HepG2 (cell line): Measurements from ENCODE around the gene GPR155. TPM values are rescaled to one million over a fixed set of nuclear protein-coding genes. Genes with fewer than 3 reads are reported as not detected.
A peak's percentile ranks its signal among the peaks of the same experiment; 100 is the strongest.

ENCODE experiments used
- ATAC-seq: fragments of 200-7000 bp; cut with Tn5 transposase; 3 replicates; pipeline ENCODE4 v1.9.1; 2020; ENCODE audit warnings: mild to moderate bottlenecking, moderate library complexity
- BruUV-seq: library from RNA; stranded (reverse); fragments of 400-500 nt; replicated peaks from 2 replicates; lab custom pipeline; 2021; lab: Mats Ljungman, UMichigan
- CTCF ChIA-PET: fragments of 300-600 bp; formaldehyde crosslinking; extraction: SDS; loops from one replicate; lab custom pipeline; 2021; ENCODE audit warnings: low total read pairs, inconsistent platforms, low intra/inter-chr PET ratio; lab: Yijun Ruan, JAX
- POLR2A ChIA-PET: fragments of 350-600 bp; sonication (Branson Sonifier 250); formaldehyde crosslinking; loops from one replicate; lab custom pipeline; 2020; ENCODE audit warnings: antibody characterized with exemption, inconsistent platforms; lab: Yijun Ruan, JAX
- DNase-seq: peaks from one replicate; pipeline ENCODE4 v3.0.0-alpha.2; 2015; ENCODE audit warnings: low spot score
- FAIRE-seq: peaks from 3 replicates; lab custom pipeline; 2011; peaks lifted over from hg19 to GRCh38; lab: Jason Lieb, UNC
- H2AFZ ChIP-seq: one replicate; pipeline ENCODE4 v1.6.1; 2011; ENCODE audit warnings: low read length, inconsistent platforms
- H3K27ac ChIP-seq: fragments of 300-600 bp; 3 replicates; pipeline ENCODE4 v1.8.0; 2011; ENCODE audit warnings: mixed run types, mild to moderate bottlenecking, mixed read lengths, low read length, inconsistent platforms; ENCODE audit not compliant: insufficient read depth; ENCODE audit errors: extremely low read length
- H3K27me3 ChIP-seq, 2 experiments: fragments of 200-600 bp in 1 of 2; 2 replicates in 1 of 2; 3 replicates in 1 of 2; pipeline versions ENCODE4 v1.6.0 to v1.8.0; 2011; ENCODE audit warnings: low read length in 2 of 2, mild to moderate bottlenecking in 2 of 2, moderate library complexity in 2 of 2, inconsistent platforms in 1 of 2; ENCODE audit not compliant: insufficient read depth in 2 of 2, control insufficient read depth in 1 of 2
- H3K36me3 ChIP-seq, 2 experiments: fragments of 200-600 bp in 1 of 2; replicated peaks in 1 of 2; 2 replicates in 1 of 2; 3 replicates in 1 of 2; pipeline versions ENCODE4 v1.5.1 to v1.8.0; 2011; ENCODE audit warnings: low read length in 2 of 2, inconsistent platforms in 1 of 2; ENCODE audit not compliant: insufficient read depth in 2 of 2, control insufficient read depth in 1 of 2
- H3K4me1 ChIP-seq: 2 replicates; pipeline ENCODE4 v1.5.1; 2012; ENCODE audit warnings: low read length, inconsistent platforms; ENCODE audit not compliant: insufficient read depth
- H3K4me2 ChIP-seq: 2 replicates; pipeline ENCODE4 v1.6.0; 2011; ENCODE audit warnings: low read depth, low read length, inconsistent platforms
- H3K4me3 ChIP-seq, 3 experiments: fragments of 200-600 bp in 1 of 3; sonication (generic), shearing (Covaris generic) in 1 of 3; replicated peaks in 1 of 3; 2 replicates each; pipeline ENCODE4 v1.5.1; 2011 to 2016; ENCODE audit warnings: low read length in 3 of 3, inconsistent platforms in 2 of 3, low read depth in 2 of 3, mild to moderate bottlenecking in 2 of 3, control low read depth in 1 of 3, mixed read lengths in 1 of 3; ENCODE audit not compliant: insufficient read depth in 1 of 3
- H3K79me2 ChIP-seq: one replicate; pipeline ENCODE4 v1.6.1; 2011; ENCODE audit warnings: low read length, inconsistent platforms; ENCODE audit not compliant: insufficient read depth
- H3K9ac ChIP-seq: 2 replicates; pipeline ENCODE4 v1.6.0; 2011; ENCODE audit warnings: mild to moderate bottlenecking, low read depth, low read length, inconsistent platforms; ENCODE audit not compliant: insufficient read depth
- H3K9me3 ChIP-seq: 2 replicates; pipeline ENCODE4 v1.5.1; 2012; ENCODE audit warnings: mild to moderate bottlenecking, low read length
- H4K20me1 ChIP-seq: 2 replicates; pipeline ENCODE4 v1.6.0; 2011; ENCODE audit warnings: inconsistent platforms, mild to moderate bottlenecking, low read length, moderate library complexity; ENCODE audit not compliant: insufficient read depth
- HNRNPK ChIP-seq: fragments of 200-400 bp; formaldehyde crosslinking; IDR thresholded peaks from 2 replicates; pipeline ENCODE4 v1.6.1; 2018; ENCODE audit warnings: low read length, low read depth, moderate library complexity, mild to moderate bottlenecking; ENCODE audit not compliant: poor library complexity, severe bottlenecking
- NFATC3 ChIP-seq: sonication (generic); formaldehyde crosslinking; IDR thresholded peaks from 2 replicates; pipeline ENCODE4 v1.5.1; 2020; ENCODE audit warnings: mild to moderate bottlenecking, missing genetic modification reagents
- NONO ChIP-seq, 2 experiments: fragments of 450-650 bp in 1 of 2; sonication (generic) in 1 of 2; formaldehyde crosslinking in 1 of 2; IDR thresholded peaks in 1 of 2; conservative IDR thresholded peaks in 1 of 2; 2 replicates each; pipeline versions ENCODE4 v1.6.1 to v1.8.0; 2017 to 2022; ENCODE audit warnings: mild to moderate bottlenecking in 1 of 2, missing genetic modification reagents in 1 of 2, moderate library complexity in 1 of 2
- PCBP1 ChIP-seq: fragments of 200-400 bp; formaldehyde crosslinking; IDR thresholded peaks from 2 replicates; pipeline ENCODE4 v1.6.1; 2017; ENCODE audit warnings: mild to moderate bottlenecking, low read depth, low read length, borderline replicate concordance
- PCBP2 ChIP-seq: fragments of 200-400 bp; formaldehyde crosslinking; optimal IDR thresholded peaks from 2 replicates; pipeline ENCODE3; 2018; ENCODE audit warnings: low read length, low read depth; ENCODE audit not compliant: poor library complexity, severe bottlenecking
- TEAD3 ChIP-seq: optimal IDR thresholded peaks from 2 replicates; pipeline ENCODE3; 2016; ENCODE audit warnings: borderline replicate concordance
- TMF1 ChIP-seq: sonication (generic); formaldehyde crosslinking; IDR thresholded peaks from 2 replicates; pipeline ENCODE4 v1.8.1; 2022; ENCODE audit warnings: low read depth, missing genetic modification reagents
- ZNF496 ChIP-seq: sonication (generic); formaldehyde crosslinking; IDR thresholded peaks from 2 replicates; pipeline ENCODE4 v1.8.1; 2023; ENCODE audit warnings: mild to moderate bottlenecking, moderate library complexity, missing genetic modification reagents; ENCODE audit not compliant: insufficient replicate concordance
- whole genome bisulfite sequencing: methylation state at CpG from one replicate; pipeline ENCODE4 v1.1.6; 2017; ENCODE audit warnings: low lambda C conversion rate; 5-methylcytosine and 5-hydroxymethylcytosine counted together
- in situ Hi-C: cut with HindIII; loops from 2 replicates; pipeline ENCODE4 v1.10.0; 2017; ENCODE audit warnings: low pct_unique_long_range_greater_than_20kb; ENCODE audit not compliant: extremely low pct_ligation_motif_present
- intact Hi-C: fragments of 100-400 bp; cut with micrococcal nuclease; formaldehyde crosslinking; loops from one replicate; pipeline ENCODE4 v1.10.0; 2022; ENCODE audit not compliant: unreplicated experiment
- polyA plus RNA-seq, 8 experiments: library from polyadenylated mRNA; depleted of rRNA in 3 of 8; stranded (reverse) in 7 of 8; unstranded in 1 of 8; fragments of >200 nt; fragmentation: Illumina TruSeq in 4 of 8; extraction: Trizol in 4 of 8; gene quantifications; 2 replicates each; pipeline versions ENCODE4 v1.2.1 to v1.2.3, GENCODE V29; 2011 to 2016; ENCODE audit warnings: low read depth in 4 of 8, missing spikeins in 1 of 8, mixed read lengths in 1 of 8; ENCODE audit not compliant: insufficient read depth in 1 of 8
- total RNA-seq, 5 experiments: library from RNA; depleted of rRNA; stranded (reverse); fragments of >200 nt; fragmentation: Illumina TruSeq; extraction: Trizol; gene quantifications; 2 replicates each; pipeline ENCODE4 v1.2.3, GENCODE V29; 2016; ENCODE audit warnings: low read depth in 1 of 5
- TF ChIP-seq, protein P1 (sequence below): sonication (generic); formaldehyde crosslinking; IDR thresholded peaks from 2 replicates; pipeline ENCODE4 v1.4.0; 2020; ENCODE audit warnings: missing genetic modification reagents, low read depth, mild to moderate bottlenecking, borderline replicate concordance

Gene GPR155
- total and polyA plus RNA-seq, 2 of the 13 experiments (the other 11 are each of a cell fraction or from before 2014, with no cell fraction given): 0.15 to 0.49 TPM

DNA sequence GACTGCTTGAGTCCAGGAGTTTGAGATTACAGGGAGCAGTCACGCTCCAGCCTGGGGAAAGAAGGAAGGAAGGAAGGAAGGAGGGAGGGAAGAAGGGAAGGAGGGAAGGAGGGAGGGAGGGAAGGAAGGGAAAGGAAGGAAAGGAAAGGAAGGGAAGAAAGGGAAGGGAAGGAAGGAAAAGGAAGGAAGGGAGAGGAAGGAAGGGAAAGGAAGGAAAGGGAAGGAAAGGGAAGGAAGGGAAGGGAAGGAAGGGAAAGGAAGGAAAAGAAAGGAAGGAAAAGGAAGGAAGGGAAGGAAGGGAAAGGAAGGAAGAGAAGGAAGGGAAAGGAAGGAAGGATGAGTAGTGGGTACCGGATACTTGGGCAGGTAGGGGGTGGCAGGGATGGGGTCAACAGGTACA, 32.3 kb downstream of the GPR155 start:
- no peak for FAIRE-seq
- Histone ChIP-seq H3K4me2 (no peak overlapping the region), H3K9me3 (no peaks in the 10 kb centered on the region), H3K79me2 (no peaks in the 10 kb centered on the region), H3K36me3 (no peaks in the 10 kb centered on the region), H4K20me1 (no peaks in the 10 kb centered on the region), H3K27me3 (no peaks in the 10 kb centered on the region; a peak in 1 of 5 replicates), H2AFZ (no peak overlapping the region), H3K27ac (no peak overlapping the region), H3K9ac (no peak overlapping the region), H3K4me1 (no peaks in the 10 kb centered on the region), H3K4me3 (no peak overlapping the region)
- DNase-seq: no peak
- CTCF ChIA-PET: no interaction called here
- no peak for ATAC-seq
- 31% methylated on average over 2 of the region's 2 CpGs for whole genome bisulfite sequencing
- TF ChIP-seq ZNF496: no peak
- TF ChIP-seq TEAD3 (CRISPR knock-in tag): no peak
- 0 out of 2 replicates have a peak, but pooled peaks have one; percentile 42 for TF ChIP-seq NONO (IDR thresholded peaks at IDR 0.05)
- TF ChIP-seq NONO (CRISPR knock-in tag; conservative IDR thresholded peaks at IDR 0.05): no peak
- peak; percentile 87 for TF ChIP-seq HNRNPK
- TF ChIP-seq PCBP1: 0 out of 2 replicates have a peak, but pooled peaks have one; percentile 72
- no peak for TF ChIP-seq TMF1 (CRISPR knock-in tag)
- TF ChIP-seq PCBP2: peak; percentile 96
- no peak for TF ChIP-seq NFATC3
- TF ChIP-seq, protein P1, sequence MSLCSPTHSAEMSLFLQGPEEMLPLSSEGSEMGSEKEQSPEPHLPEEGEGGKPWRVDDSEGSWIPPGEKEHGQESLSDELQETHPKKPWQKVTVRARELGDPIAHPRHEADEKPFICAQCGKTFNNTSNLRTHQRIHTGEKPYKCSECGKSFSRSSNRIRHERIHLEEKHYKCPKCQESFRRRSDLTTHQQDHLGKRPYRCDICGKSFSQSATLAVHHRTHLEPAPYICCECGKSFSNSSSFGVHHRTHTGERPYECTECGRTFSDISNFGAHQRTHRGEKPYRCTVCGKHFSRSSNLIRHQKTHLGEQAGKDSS: no peak
- no TSS peak for BruUV-seq
- intact Hi-C loops (no loop called here), in situ Hi-C loops (no loop called here)
- POLR2A ChIA-PET: no interaction called here
